Activated CD8-positive, alpha-beta memory T cell treated with anti-CD3 and anti-CD28 coated beads, Interleukin-2, amount 50 U/mL, for 48 hours (primary cell): ENCODE measurements around the gene RARG.

Source experiments
- DNase-seq: peaks from one replicate; pipeline ENCODE4 v3.0.0-alpha.2; 2020

RARG gene

GRCh38 chr12:53161119-53161911 is 70.7 kb downstream of the RARG start:
- DNase-seq: no peak

GRCh38 chr12:53160673-53161072 is 71.3 kb downstream of the RARG start:
- DNase-seq: no peak
